HTERT RPE-1 (cell line): ENCODE data around the gene PATL1.
"Not testable (repeated sequence)": the region's sequence is repeated elsewhere in the genome, so short reads cannot be mapped to it uniquely, and the experiment has no call there.

Source experiments
- in situ Hi-C: fragments of 300-500 bp; cut with MboI; formaldehyde crosslinking; loops from 4 replicates; pipeline ENCODE4 v1.14.3; 2020; ENCODE audit warnings: low sequenced_read_pairs

The PATL1 gene

GRCh38 chr11:59674291-59674690 lies 5.5 kb upstream of the PATL1 start:
- in situ Hi-C loops: no loop called here

GRCh38 chr11:59673291-59673690 lies 4.5 kb upstream of the PATL1 start:
- in situ Hi-C loops: no loop called here

DNA sequence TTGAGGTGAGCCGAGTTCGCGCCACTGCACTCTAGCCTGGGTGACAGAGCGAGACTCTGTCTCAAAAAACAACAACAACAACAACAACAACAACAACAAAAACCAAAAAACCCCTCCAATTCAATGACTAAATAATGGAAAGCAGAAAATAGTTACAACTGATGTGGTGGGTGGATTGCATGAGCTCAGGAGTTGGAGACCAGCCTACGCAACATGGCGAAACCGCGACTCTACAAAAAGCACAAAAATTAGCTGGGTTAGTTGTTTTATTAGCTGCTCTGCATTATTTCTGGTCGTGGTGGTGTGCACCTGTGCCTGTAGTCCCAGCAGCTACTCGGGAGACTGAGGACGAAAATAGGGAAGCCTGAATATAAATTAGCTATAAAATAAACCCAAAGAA lies 2.6 kb upstream of the PATL1 start:
- in situ Hi-C loops: no loop called here

GRCh38 chr11:59669611-59670009 lies 773 bp upstream of the PATL1 start:
- in situ Hi-C loops: no loop called here

GRCh38 chr11:59668188-59668949 lies 468 bp downstream of the PATL1 start:
- in situ Hi-C loops: no loop called here

GRCh38 chr11:59667812-59668187 lies 1.0 kb downstream of the PATL1 start:
- in situ Hi-C loops: no loop called here

DNA sequence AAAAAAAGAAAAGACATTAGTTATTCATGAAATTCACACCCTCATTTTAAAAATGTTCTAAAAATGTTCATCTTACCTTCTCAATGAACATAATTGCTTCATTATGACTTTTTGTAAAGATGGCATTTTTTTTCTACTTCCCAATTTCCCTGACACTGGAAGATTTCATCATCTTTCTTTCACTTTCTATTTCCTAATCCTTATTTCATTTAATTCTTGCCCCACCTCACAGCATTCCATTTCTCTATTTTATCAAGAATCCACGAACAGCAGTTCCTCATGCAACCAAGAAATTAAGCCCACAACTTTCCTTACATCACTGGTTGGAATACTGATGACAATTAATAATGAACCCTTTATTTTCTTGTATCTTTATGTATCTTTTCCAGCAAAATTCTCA lies 1.9 kb downstream of the PATL1 start:
- in situ Hi-C loops: no loop called here

DNA sequence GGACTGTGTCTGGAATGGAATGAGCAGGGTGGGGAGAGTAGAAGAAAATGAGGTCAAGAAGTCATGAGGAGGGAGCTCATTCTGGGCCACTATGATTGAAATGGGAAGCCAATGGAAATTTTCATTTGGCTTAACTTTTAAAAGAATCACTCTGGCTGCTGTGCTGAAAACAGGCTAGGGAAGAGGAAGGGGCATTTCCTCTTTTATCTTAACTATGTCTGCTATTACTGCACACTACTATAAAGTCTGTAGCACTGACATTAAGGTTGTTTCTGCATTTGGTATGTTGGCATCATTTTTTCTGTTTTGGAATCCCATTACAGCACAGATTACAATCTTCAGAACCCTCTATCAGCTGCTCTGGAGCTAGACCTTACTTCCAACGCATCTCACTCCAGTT lies 8.2 kb downstream of the PATL1 start:
- in situ Hi-C loops: no loop called here

GRCh38 chr11:59659981-59660380 lies 8.9 kb downstream of the PATL1 start:
- in situ Hi-C loops: no loop called here

DNA sequence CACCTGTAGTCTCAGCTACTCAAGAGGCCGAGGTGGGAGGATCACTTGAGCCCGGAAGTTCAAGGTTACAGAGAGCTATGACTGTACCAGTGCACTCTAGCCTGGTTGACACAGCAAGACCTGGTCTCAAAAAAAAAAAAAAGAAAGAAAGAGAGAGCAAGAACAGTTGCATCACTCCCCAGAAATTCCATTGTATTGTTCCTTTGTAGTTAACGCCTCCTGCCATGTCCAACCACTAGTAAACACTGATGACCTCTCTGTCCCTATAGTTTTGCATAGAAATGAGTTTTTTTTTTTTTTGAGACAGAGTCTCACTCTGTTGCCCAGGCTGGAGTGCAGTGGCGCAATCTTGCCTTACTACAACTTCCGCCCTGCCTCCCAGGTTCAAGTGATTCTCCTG lies 10.8 kb downstream of the PATL1 start:
- in situ Hi-C loops: no loop called here

GRCh38 chr11:59654893-59655292 lies 13.9 kb downstream of the PATL1 start:
- in situ Hi-C loops: no loop called here

DNA sequence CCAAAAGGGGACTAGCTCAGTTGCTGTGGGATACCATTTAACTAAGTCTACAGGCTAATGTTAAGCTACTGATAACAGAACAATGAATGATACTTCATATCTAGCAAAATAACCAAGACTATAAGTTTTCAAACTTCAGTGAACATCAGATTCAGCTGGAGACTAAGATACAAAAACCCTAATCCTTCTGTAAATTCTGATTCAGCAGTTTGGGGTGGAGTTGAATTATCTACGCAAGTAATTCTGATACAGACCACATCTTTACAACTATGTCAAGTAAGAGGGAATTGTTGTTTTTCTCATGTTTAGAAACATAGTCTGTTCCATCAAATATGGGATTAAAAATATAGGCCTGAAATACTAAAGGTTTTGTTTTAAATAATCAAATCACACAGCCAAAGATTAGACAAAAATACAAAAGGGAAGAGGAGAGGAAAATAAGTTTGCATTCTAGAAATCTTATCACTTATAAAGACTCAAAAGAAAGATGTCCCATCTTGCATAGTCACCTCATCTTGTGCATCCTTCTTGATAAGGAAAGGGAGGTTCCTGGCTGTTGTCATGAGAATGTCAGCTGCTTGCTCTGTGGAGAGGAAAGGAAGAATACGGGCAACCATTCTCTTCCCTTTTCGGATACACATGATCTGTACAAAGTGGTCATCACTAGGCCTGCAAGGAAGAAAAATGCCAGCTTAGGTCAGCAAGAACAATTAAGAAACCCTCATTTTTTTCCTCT lies 21.4 kb downstream of the PATL1 start:
- in situ Hi-C loops: no loop called here

GRCh38 chr11:59644528-59644927 lies 24.3 kb downstream of the PATL1 start:
- in situ Hi-C loops: no loop called here

- in situ Hi-C loops: no loop called here
Measured at GRCh38 chr11:59643390-59643789, 25.4 kb downstream of the PATL1 start.

DNA sequence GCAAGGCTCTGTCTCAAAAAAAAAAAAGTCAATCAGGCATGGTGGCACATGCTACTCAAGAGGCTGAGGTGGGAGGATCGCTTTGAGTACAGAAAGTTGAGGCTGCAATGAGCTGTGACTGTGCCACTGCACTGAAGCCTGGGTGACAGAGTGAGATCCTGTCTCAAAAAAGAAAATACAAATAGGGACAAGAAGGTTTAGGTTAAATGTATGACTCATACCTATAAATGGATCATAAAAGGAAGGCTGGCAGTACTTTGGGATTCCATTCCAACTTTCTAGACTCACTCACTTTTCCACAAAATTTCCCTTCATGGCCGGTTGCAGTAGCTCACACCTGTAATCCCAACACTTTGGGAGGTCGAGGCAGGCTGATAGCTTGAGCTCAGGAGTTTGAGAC lies 27.7 kb downstream of the PATL1 start:
- in situ Hi-C loops: no loop called here

DNA sequence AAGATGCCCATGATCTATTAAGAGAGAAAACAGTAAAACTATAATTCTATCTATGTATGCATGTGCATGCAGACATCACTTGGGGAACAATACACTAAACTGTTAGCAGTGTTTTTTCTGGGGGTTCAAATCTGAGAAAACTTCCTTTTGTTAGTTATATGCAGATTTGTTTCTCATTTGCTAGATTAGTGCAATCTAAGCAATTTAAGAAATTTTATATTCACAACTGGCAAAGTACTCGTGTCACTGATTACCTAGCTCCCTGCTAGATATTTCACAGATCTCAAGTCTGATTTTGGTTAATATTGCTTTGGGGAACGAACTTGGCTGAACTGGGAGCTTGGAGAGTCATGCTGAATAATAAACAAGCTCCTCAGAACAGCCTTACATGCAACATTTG lies 38.3 kb downstream of the PATL1 start:
- in situ Hi-C loops: no loop called here

DNA sequence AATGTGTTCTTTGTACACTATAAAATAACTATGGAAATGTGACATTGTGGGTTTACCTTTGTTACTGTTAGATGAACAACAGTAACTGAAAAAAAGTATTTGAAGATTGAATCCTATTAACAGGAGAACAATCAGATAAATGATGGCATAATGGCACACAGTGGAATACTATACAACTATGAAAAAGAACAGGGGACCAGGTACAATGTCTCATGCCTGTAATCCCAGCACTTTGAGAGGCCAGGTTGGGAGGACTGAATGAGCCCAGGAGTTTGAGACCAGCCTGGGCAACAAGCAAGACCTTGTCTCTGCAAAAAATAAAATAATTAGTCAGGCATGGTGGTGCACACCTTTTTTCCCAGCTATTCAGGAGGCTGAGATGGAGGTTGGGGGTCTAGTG lies 38.8 kb downstream of the PATL1 start:
- in situ Hi-C loops: no loop called here

- in situ Hi-C loops: not testable (repeated sequence)
Measured at GRCh38 chr11:59626969-59627368, 41.9 kb downstream of the PATL1 start.

DNA sequence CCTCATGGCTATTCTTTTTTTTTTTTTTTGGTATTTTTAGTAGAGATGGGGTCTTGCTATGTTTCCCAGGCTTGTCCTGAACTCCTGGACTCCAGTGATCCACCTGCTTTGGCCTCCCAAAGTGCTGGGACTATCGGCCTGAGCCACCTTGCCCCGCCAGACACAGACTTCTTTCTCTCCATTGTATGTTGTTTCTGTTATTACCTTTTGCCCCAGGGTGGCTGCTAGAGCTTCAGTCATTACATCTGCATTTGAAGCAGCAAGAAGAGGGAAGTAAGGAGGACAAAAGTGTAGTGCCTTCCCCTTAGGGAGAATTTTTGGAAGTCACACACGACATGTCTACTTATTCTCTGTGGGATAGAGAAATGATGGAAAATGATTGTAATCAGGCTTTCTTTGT lies 43.1 kb downstream of the PATL1 start:
- in situ Hi-C loops: no loop called here

DNA sequence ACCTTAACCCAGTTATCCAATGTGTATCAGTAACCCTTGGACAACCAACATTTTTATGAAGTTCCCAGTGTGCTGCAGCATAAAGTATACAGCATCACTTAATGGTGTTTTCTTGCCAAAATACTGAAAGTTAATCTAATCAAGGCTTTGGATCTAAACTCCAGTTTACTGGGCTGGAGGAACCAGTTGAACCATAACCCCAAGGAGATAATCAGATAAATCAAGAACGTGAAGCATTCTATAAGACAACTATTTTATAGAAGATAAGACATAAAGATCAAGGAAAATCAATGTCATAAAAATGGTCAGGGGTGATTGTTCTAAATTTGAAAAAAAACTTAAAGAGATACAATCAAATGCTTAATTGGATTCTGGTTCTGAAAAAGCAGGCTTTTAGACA lies 51.0 kb downstream of the PATL1 start:
- in situ Hi-C loops: no loop called here

DNA sequence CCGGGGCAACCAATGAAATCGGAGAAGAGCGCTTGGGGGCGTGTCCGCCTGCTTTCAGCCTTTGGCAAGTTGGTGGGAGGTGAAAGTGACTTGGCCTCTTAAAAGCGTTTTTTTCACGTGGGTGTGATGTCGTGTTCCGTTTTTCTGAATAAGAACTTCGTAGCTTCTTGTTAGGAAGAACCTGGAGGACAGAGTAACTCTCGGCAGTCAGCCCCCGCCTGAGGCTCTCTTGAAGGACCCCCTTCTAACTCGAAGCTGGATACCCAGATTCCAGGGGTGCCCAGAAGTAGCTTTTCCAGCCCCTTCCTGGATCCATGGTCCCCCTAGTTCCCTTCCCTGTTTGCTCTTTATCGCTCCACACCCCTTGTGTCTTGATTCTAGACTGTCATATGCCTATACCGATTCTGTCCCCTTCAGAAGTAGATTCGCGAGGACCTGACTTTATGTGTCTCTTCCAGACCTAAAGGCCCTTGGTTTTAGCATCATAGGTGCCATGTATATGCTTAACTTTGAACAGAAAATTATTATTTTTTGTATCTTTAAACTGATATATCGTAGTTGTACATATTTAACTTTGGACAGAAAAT lies 52.3 kb downstream of the PATL1 start:
- in situ Hi-C loops: no loop called here
